ENCODE measurements around the gene RBM43.
A peak's percentile ranks its signal among the peaks of the same experiment; 100 is the strongest.

RBM43 gene

DNA sequence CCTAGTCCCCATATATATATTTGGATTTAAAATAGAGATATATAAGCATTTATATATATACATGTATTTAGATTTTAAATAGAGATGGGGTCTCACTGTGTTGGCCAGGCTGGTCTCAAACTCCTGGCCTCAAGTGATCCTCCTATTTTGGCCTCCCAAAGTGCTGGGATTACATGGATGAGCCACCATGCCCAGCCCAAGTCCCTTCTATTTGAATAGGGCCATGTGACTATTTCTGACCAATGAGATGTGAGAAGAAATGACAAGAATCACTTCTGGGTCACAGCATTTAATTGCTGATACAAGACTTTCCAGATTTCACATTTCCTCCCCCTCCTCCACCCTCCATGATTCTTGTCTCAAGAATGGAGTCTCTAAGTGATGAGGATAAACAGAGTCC lies 6.4 kb upstream of the RBM43 start:
- DNase-seq (ENCODE audit: low spot score) = no peak
- no peak for TF ChIP-seq CTCF (IDR thresholded peaks at IDR 0.05; ENCODE audit: extremely low read depth, missing control alignments)

DNA sequence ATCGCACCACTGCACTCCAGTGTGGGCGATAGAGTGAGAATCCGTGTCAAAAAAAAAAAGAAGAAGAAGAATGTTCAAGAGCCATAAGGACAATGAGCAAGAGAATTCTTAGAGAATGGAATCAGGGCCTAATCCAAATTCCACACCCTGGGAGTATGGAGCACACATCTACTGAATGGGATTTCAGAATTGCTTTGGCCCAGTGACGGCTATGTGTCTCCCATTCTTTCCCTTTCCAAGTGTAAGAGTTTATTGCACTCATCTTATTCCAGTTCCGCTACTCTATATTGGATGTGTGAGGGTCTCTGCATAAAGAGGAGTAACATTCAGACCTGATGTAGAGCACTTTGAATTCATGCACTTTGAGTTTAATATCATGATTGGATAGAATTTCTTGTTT lies 5.9 kb upstream of the RBM43 start:
- TF ChIP-seq CTCF (IDR thresholded peaks at IDR 0.05; ENCODE audit: extremely low read depth, missing control alignments) = no peak
- no peak for DNase-seq (ENCODE audit: low spot score)

- TF ChIP-seq CTCF (IDR thresholded peaks at IDR 0.05; ENCODE audit: extremely low read depth, missing control alignments) = no peak
- no peak for DNase-seq (ENCODE audit: low spot score)
Measured at GRCh38 chr2:151265991-151266390, 4.3 kb upstream of the RBM43 start.

DNA sequence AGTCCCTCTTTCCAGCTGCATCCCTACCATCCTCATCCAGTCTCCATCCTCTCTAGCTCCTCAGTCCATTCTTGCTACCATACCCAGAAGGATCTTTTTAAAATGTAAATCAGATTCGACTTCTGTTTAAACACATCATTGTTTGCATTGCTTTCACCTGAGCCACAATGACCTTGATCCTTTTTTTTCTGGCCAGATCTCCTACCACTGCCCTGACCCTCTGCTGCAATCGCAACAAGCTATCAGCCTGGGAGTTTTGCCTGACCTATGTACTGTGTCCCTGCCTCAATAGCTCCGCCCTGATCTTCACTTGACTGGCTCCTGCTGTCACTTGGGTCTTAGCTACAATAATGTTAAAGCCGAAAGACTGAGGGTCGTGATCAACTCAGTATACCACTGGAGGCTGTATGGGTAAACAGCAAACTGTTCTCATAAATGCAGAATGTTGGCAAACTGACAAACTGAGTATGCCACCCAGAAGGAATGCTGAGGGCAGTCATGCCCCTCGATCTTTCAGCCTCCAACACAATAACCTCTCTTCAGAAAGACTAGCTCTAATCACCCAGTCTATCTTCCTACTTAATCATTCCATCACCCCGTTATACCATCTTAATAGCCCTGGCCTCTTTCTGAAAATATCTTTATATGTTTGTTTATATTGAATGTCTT lies 2.6 kb upstream of the RBM43 start:
- TF ChIP-seq CTCF (IDR thresholded peaks at IDR 0.05; ENCODE audit: extremely low read depth, missing control alignments) = no peak
- DNase-seq (ENCODE audit: low spot score) = no peak

GRCh38 chr2:151262629-151263028 lies 966 bp upstream of the RBM43 start:
- DNase-seq (ENCODE audit: low spot score) = no peak
- no peak for TF ChIP-seq CTCF (IDR thresholded peaks at IDR 0.05; ENCODE audit: extremely low read depth, missing control alignments)

DNA sequence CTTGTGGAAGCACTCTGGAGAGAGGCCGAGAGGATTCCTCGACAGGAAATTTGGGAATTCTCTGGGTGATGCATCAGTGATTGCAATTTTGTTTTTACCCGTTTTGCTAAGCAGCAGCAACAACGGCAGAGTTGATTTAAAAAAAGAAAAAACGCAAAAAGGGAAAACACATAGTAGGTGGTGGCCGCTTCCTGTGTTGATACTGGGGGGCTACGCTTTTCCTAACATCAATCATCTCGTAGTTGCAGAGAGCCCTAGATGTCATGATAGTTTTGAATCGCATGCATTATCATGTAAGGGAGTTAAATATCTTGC lies 271 bp upstream of the RBM43 start:
- DNase-seq (ENCODE audit: low spot score) = peak; percentile 18
- no peak for TF ChIP-seq CTCF (IDR thresholded peaks at IDR 0.05; ENCODE audit: extremely low read depth, missing control alignments)

DNA sequence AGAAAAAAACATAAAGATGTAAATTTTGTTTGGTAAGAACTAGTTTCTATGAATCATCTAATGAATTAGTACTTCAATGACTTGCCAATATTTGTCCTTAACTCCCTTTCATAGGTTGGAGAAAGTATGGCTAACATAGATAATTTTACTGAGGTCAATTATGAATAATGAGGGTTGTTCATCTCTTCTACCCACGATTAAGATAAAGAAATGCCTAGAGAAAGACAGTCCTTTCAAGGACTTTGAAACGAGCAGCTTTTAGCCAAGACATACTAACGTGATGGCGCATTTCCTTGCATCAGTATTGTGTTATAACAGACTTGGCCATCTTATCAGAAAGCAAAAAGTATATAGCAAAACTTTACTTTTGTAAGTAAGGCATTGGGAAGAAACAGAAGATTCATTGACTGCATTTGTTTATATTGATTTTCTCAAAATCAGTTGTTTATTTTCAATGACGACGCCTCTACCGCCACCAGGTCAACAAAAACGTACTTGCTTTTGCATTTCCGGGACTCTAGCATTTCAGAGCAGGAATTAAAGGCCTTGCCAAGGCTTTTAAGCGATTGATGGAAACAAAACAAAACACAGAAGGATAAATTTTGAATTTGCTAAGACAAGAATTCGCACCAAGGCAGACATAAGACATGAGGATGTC lies 961 bp downstream of the RBM43 start:
- TF ChIP-seq CTCF (IDR thresholded peaks at IDR 0.05; ENCODE audit: extremely low read depth, missing control alignments) = no peak
- peak; percentile 14 for DNase-seq (ENCODE audit: low spot score)

Data from GM20000 (cell line).